ENCODE measurements around the gene DCC. TPM values are rescaled to one million over a fixed set of nuclear protein-coding genes. Genes with fewer than 3 reads are reported as not detected.

DCC gene
- total and polyA plus RNA-seq, 12 donors, result under 0.01 to 0.89 (median 0.09) TPM; not detected in 8

GRCh38 chr18:52426462-52426861, 86.5 kb downstream of the DCC start:
- ATAC-seq (no peak), DNase-seq (no peak)
- WGBS, 2 donors, result 93 to 94% methylated on average over 1 of the region's 1 CpG
- TF ChIP-seq CTCF (IDR thresholded peaks at IDR 0.05), result no peak
- Histone ChIP-seq H3K9me3 (no peaks in the 10 kb centered on the region), H3K27ac (no peak overlapping the region), H3K36me3 (no peaks in the 10 kb centered on the region), H3K27me3 (no peaks in the 10 kb centered on the region), H3K4me3 (no peak overlapping the region), H3K4me1 (no peaks in the 10 kb centered on the region)
- intact Hi-C loops (cut with DNase I), result no loop called here

DNA sequence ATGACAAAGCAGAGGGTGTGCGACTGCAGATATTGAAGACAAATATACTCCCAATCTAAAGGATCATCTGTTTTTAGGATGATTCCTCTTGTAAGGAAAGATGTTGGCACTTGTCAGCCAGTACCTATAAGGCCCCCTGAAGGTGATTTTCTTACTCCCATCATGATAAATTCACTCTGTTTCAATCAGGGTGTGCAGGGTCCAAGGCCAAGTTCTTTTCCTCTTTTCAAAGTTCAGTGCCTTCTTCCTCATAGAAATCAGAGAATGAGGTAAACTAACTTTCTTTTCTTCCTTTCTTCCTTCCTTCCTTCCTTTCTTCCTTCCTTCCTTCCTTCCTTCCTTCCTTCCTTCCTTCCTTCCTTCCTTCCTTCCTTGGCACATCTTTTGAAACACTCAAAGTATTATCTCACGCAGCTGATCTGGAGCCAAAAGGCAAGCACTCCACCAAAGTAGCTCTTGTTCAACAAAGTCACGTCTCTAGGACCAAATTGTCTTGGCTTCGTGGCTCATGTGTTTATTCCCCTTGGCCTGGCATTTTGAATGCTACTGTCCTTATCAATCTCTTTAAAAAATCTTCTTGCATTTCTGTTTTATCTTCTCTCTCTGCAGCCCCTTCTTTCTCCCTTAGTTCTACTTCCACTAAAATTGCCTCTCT, 87.7 kb downstream of the DCC start:
- Histone ChIP-seq H3K27ac (no peak overlapping the region), H3K9me3 (no peaks in the 10 kb centered on the region), H3K4me3 (no peak overlapping the region), H3K4me1 (no peaks in the 10 kb centered on the region), H3K27me3 (no peaks in the 10 kb centered on the region), H3K36me3 (no peaks in the 10 kb centered on the region)
- 69 to 70% methylated on average over 4 of the region's 4 CpGs for WGBS, 2 donors
- intact Hi-C loops (cut with DNase I), result no loop called here
- ATAC-seq, result no peak
- DNase-seq, result no peak
- no peak for TF ChIP-seq CTCF (IDR thresholded peaks at IDR 0.05)

GRCh38 chr18:52431683-52432082, 91.7 kb downstream of the DCC start:
- Histone ChIP-seq H3K9me3 (no peaks in the 10 kb centered on the region), H3K27ac (no peak overlapping the region), H3K36me3 (no peaks in the 10 kb centered on the region), H3K4me3 (no peak overlapping the region), H3K4me1 (no peaks in the 10 kb centered on the region), H3K27me3 (peaks cover 0 to 11% (median 0%) of the 10 kb centered on the region in 7 donors)
- WGBS, 2 donors, result 52 to 61% methylated on average over 5 of the region's 5 CpGs
- intact Hi-C loops (cut with DNase I), result no loop called here
- TF ChIP-seq CTCF (IDR thresholded peaks at IDR 0.05), result no peak
- DNase-seq (no peak), ATAC-seq (no peak)

DNA sequence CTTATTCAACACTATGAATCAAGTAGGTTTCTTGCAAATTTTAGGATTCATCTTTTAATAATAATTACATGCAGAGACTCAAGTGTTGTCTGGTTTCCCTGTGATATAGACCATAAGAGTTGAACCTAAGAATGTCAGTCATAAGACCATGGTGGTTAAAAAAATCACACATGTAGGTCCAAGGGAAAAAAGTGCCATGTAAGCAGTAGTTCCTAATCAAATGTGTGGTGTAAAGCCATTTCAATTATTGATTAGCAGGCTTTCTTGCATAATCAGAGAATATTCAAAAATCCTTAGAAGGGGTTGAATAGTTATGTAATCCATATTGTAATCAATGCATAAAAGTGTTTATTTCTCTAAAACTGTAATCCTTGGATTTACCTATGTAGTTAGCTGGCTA, 93.8 kb downstream of the DCC start:
- H3K9me3 ChIP-seq, result no peaks in the 10 kb centered on the region
- no peaks in the 10 kb centered on the region for H3K4me1 ChIP-seq
- intact Hi-C loops (cut with DNase I), result no loop called here
- no peak for ATAC-seq
- peaks cover 0 to 12% (median 0%) of the 10 kb centered on the region in 7 donors for H3K27me3 ChIP-seq
- no peak for DNase-seq
- no peak overlapping the region for H3K27ac ChIP-seq
- no peak overlapping the region for H3K4me3 ChIP-seq
- no peak for TF ChIP-seq CTCF (IDR thresholded peaks at IDR 0.05)
- H3K36me3 ChIP-seq, result no peaks in the 10 kb centered on the region
